Effector CD8-positive, alpha-beta T cell (primary cell): ENCODE measurements around the gene BTBD2.

ENCODE experiments used
- DNase-seq: peaks from one replicate; lab custom pipeline; 2025; lab: John Stamatoyannopoulos, UW
- total RNA-seq, 4 experiments: gene quantifications; one replicate each; lab custom pipeline; 2026; lab: John Stamatoyannopoulos, UW

BTBD2 gene
- total RNA-seq: 36.8 to 64.1 (median 58.4) reads per million in 4 experiments

DNA sequence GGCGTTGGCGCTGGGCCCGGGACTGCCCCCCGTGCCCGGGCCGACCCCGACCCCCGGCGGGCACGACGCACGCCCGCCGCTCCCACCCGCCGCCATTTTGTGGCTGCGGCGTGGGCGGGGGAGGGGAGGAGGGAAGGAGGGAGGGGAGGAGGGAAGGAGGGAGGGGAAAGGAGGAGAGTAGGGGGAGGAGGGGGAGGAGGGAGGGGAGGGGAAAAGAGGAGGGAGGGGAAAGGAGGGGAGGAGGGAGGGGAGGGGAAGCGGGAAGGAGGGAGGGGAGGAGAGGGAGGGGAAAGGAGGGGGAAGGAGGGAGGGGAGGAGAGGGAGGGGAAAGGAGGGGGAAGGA lies at the start of gene BTBD2:
Gene BTBD2 (minus strand): TSS at position 107 of the 343 bp plus-strand sequence. CDS start 11 bp downstream, at position 96.
- peak; percentile 27 for DNase-seq

DNA sequence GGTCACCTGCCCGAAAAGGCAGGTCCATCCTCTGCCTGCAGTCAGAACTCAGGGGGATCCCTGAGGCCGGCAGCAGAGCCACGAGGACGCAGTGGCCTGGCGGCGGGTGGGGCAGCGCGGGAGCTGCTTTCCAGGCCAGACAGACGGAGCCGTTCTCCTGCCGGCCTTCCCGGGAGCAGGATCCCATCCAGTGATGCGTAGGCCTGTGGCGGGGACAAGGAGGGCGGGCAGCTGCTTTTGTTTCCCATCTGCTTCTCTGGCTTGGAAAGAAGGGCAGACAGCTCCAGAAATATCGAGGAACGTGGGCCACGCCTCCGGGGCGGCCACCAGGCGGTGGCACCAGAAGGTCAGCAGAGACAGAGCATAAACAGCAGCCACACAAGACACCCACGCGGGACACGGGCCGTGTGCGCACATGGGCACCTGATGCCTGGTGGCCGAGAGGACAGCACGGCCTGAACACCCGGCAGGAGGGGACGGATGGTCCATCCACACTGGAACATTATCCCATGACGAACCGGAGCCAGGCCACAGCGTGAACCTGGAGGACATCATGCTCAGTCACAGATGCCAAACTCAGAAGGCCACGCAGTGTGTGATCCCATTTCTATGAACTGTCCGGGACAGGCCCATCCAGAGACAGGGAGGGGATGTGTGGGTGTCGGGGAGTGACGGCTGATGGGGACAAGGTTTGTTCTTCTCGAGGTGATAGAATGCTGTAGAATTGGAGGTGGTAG lies 49.4 kb upstream of the BTBD2 start:
- no peak for DNase-seq

DNA sequence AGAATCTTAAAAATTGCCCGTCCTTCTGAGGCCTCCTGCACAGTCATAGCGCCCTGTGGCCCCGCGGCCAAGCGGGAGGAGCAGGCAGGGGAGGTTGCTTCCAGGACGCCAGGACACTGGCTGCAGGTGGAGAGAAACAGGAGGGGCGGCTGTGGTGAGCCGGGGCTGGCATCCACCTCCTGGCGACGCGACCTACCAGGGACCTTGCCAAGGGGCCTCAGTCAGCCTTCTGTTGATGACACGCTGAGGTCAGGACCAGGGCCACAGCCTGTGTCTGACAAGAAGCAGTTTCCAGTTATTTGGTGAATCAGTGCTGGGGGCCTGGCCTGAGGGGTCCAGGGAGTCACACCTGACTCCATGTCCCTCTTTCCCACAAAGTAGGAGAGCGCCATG lies 48.9 kb upstream of the BTBD2 start:
- no peak for DNase-seq

DNA sequence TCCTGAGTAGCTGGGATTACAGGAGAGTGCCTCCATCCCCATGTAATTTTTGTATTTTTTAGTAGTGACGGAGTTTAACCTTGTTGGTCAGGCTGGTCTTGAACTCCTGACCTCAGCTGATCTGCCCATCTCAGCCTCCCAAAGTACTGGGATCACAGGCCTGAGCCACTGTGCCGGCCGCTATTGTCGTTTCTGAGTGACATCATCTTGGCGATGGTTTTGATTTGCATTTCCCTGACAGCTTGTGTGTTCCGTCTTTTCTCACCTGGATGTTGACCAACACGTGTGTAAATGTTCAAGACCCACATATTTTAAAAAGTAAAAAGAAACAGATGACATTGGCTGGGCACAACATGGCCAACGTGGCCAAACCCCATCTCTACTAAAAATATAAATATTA lies 48.3 kb upstream of the BTBD2 start:
- DNase-seq: no peak

DNA sequence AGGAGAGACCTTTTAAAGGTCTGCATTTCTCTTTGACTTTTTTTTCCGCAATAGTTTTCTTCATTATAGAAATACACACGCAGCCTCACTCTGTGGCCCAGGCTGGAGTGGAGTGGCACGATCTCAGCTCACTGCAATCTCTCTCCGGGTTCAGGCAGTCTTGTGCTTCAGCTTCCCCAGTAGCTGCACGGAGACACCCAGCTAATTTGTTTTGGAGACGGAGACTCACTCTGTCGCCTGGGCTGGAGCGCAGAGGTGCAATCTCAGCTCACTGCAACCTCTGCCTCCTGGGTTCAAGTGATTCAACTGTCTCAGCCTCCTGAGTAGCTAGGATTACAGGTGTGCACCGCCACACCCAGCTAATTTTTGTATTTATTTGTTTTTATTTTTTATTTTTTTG lies 47.3 kb upstream of the BTBD2 start:
- no peak for DNase-seq

DNA sequence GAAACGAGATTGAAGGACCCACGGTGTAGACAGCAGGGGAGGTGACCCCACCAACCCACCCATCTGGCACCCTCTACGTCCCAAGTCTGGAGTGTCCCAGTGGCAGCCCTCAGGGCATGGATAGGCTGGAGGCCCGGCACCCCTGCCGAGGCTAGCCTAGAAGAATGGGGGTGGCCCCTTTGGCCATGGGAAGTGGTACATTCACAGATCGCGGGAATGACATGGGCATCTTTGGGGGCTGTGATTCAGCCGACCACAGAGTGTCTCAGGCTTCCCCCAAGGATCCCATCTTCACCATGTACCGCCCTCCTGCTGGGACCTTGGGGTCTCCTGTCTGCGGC lies 46.8 kb upstream of the BTBD2 start:
- no peak for DNase-seq

DNA sequence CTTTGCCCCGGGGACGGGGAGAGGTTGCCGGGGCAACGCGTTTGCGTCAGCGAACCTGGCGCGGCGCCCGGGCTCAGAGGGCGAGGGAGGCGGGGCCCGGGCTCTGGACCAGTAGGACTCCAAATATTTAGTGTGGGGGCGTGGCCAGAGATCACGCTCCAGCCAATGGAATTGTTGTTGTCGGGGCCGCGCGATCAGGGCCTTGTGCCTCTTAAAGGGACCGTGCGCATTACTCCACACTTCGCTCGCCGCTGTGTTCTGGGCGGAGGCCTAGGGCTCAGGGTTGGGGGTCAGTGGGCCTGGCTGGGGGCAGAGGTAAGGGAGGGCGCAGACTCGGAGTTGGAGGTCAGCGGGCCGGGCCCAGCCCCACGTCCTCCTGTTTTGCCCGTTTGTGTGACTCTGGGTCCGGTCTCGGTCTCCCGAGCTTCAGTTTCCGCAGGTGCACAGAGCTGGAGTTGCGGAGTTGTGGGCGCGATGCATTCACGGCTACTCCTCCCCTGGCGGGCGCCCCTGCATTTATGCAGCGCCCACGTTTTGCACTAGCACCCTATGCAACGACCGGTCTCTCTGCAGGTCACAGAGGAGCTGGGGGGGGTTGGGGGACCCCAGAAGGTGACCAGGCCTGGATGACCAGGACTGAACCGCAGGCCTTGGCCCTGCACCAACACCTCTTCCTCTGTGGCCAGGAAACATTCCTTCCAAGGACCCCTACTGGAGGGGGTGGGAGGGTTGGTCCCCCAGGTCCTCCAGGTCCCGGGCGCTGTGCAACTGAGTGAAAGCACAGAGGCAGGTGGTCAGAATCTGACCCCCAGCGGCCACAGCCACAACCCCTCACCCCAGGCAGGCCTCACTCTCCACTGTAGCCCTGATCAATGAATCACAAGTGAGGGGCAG lies 46.2 kb upstream of the BTBD2 start:
- DNase-seq: peak; percentile 99

DNA sequence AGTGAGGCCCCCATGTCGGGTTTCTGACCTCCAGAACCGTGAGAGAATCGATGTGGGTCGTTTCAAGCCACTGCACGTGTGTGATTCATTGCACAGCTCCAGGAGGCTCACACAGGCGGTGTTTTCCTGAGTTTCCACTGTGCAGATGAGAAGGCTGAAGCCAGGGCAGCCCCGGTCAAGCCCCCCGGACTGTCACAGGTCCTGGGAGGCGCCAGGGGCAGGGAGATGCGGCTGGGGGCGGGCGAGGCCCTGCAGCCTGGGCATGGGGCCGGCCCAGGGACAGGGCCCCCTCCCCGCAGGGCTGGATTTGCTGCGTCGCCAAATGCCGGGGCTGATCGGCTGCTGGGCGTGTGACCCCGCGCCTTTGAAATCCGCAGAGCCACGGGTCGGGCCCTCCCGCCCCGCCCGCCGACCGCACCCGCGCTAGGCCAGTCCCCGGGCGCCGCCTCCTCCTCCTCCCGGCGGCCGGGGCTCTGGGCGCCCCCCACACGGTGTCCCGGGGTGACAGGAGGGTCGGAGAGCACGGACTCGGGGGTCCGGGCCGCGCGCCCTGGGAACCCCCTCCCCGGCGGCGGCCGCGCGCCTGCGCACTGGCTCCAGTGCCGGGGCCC lies 45.5 kb upstream of the BTBD2 start:
- DNase-seq: no peak

DNA sequence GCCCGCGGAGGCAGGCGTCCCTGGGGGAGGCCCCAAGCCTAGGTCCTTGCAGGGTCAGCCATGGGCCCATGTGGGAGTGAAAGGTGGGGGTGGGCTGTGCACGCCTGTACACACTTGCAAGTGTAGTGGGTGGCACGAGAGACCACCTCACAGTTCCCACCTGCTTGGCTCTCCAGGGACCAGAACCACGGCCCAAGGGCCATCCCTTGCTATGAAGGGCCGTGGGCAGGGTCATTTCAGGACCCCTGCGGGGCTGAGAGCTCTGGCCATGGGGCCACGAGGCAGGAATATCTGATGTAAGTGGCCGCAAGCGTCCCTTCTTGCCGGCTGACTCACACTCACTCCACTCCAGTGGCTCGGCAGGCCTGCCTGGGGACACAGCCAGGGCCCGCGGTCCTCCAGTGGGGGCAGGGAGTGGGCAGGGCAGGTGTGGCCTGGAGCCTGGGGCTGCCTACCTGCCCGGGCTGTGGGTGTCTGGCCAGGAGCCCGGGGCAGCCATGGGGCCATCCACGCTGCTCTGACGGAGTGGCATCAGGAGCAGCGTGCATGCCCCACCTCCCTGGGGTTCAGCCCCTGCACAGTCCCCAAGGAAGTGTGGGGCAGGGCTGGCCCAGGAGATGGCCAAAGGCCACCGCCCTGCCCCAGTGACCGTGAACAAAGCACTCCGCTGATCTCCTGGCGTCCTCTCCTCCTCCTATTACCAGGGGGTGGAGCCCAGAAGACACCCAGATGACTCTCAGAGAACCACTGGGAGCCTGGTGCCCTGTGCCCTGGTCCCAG lies 44.1 kb upstream of the BTBD2 start:
- DNase-seq: no peak

DNA sequence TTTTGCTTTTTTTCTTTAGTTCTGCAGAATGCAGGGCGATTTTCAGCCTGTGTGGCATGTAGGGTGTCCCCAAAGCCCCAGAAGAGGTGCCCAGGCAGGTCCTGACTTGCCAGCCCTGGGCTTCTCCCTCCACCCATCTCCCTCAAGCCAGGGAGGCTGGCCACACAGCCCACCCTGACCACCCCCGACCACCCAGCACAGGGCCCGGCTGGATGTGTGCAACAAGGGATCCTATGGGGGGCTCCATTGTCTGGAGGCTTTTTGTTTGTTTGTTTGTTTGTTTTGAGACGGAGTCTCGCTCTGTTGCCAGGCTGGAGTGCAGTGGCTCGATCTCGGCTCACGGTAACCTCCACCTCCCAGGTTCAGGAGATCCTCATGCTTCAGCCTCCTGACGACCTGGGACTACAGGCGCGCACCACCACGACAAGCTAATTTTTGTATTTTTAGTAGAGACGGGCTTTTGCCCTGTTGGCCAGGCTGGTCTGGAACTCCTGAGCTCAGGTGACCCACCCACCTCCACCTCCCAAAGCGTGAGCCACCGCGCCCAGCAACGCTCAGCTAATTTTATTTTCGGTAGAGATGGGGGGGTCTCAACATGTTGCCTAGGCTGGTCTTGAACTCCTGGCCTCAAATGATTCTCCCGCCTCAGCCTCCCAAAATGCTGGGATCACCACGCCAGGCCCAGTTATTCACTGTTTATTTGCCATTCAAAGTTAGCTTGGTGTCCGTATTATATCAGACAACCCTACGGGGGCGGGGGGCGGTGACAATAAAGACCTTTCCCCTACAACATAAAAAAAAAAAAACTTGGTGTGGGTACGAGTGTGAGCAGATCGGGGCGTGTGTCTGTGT lies 43.3 kb upstream of the BTBD2 start:
- DNase-seq: no peak

DNA sequence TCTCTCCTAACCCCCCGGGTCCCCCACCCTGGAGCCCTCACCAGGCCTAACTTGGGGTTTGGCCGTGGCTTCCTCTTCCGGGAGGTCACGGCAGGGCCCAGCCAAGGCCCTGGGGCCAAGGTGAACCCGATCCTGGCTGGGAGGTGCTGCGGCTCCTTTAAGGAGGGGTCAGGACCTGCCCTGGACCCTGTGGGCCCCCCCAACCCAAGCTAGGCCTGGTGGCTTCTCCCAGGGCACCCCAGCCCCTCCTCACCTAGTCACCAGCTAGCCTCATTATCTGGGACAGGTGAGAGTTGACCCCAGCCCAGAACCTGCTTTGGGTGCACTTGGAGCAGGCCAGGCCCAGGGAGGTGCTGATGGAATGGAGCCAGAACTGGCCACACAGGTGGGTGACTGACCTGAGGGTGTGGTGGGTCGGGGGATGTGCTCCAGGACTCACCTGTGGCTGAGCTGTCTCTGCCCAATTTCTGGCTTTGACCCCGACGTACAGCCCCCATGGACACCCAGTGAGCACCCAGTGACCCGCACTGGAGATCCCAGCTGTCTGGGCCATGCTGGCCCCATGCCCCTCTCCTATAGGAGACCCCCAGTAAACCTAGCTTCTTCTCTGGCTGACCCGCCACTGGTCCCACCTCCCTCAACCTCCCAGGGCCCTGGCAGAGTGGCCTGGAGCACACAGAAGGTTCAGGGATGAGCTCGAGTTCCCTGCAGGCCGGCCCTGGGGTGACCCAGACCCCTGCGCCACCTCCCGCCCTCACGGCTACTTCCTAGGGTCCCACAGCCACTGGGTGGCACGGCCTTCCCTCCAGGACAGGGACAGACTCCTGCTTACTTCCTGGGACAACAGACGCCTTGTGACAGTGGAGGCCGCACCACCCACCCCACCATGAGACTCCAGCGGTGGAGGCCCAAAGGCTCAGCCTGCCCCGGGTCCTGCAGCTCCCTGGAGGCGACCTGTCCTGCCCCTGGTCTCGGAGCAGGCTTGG lies 42.3 kb upstream of the BTBD2 start:
- DNase-seq: no peak

DNA sequence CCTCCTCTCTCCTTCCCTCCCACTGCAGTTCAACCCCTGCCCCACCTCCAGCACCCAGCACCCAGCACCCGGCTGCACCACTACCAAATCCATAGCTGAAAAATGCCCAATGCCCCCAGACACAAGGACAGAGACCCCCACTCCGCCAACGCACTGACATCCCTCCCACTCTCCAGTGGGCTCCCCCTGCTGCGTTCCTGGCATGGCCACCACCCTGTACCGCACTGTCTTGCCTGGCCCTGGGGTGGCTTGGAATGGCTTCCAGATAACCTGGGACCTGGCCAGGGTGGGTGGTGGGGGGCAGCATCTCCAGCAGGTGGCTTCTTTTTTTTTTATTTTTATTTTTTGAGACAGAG lies 41.3 kb upstream of the BTBD2 start:
- DNase-seq: no peak

DNA sequence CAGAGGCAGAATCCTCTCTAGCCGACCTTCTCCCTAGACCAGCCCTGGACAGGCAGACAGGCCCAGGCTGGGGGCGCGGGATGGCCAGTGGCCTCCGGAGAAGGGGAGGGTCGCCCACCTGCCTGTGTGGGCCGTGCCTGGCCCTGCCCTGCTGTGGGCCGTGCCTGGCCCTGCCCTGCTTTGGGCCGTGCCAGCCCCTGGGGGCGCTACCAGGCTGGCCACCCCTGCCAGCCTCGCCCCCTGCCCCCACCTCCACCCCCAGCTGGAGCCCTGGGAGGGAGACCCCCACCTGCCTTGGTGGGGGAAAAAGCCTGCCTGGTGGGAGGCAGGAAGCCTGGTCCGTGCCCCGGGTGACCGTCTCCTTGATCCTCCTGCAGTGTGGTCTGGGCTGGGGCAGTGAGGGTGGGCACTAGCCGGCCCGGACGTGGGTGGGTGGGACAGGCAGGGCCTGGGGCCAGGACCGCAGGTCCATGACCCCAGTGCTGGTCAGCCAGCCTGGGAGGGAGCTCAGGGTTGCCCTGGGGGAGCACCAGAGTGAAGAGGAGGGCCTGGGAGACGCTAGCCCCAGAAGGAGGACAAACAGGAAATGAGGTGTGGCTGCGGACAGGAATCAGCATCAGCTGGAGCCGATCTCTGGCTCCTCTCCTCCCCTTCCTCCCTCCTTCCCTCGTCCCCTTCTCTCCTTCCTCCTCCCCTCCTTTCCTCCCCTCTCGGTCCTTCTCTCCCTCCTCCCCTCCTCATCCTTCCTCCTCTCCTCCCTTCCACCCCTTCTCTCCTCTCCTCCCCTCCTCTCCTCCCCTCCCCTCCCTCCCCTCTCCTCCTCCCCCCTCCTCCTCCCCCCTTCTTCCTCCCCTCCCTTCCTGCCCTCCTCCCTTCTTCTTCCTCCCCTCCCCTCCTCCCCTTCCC lies 40.7 kb upstream of the BTBD2 start:
- DNase-seq: no peak

DNA sequence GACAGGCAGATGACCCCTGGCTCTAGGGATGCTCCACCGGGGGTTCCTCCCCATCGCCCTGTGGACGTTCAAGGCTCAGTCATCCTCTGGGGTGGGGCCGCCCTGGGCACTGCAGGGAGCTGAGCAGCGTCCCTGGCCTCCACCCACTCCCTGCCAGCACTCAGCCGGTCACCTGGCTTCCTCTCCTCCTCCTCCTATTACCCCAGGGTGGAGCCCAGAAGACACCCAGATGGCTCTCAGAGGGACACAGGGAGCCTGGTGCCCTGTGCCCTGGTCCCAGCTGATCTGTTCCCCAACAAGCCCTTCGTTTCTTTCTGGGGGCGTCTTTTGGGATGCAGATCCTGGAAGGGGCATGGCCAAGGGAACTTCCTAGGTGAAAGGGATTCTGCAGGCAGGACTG lies 39.2 kb upstream of the BTBD2 start:
- no peak for DNase-seq

DNA sequence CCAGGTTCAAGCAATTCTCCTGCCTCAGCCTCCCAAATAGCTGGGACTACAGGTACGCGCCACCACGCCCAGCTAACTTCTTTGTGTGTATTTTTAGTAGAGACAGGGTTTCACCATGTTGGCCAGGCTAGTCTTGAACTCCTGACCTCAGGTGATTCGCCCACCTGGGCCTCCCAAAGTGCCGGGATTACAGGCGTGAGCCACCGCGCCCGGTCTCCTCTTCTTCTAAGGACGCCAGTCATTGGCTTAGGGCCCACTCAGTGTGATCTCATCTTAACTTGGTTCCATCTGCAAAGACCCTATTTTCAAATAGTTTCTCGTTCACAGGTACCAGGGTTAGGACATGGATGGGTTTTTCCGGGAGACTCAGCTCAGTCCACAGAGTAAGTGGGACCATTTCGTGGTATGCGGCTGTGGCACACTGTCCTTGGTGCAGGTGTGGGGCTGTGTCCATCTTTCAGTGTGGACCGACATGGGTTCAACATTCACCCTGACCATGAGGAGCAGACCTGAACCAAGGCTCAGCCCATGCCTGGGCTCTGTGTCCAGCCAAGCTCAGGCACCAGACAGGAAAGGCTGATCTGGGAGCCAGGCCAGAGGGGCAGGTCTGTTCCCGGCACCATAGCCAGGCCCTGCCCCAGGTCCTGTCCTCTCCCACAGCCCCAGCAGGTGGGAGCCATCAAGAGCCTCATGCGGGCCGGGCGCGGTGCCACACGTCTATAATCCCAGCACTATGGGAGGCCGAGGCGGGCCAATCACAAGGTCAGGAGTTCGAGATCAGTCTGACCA lies 38.3 kb upstream of the BTBD2 start:
- no peak for DNase-seq

DNA sequence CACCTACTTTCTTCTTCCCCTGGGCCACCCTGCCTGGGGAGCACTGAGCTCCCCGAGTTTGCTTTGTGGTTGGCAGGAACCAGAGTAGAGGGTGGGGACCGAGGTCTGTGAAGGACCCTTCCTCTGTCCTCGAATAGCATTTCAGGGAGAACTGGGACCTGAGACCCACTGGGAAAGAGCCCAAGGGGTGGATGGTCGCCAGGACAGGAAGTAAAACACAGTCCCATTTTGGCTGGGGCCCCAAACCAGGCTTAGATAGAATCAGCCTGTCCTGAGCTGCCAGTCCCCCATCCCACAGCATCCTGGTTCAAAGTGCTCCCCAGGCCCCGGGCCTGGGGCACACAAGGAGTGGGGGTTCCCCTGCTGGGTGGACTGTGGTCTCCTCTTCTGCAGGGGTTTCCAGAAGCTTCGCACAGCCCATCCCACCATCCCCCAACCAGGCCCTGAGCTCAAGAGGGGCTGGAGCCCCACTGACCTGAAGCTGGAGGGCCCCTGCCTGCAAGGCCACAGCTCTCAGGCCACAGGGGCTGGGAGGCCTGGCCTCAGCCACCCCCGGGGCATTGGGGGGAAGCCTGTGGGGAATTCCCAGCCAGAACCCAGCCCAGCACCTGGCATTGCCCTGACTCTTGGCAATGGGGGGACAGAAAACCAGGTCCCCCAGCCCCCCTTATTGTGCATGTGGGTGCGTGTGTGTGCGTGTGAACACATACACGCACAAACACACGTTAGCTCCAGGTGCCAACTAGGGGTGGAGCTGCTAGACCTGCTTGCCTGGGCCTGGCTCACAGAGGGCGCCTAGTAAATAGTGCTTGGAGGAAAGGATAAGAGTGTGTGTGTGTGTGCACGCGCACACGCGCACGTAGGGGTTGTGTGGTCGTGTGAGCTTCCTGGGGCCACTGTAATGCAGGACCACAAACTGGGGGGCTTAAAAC lies 36.5 kb upstream of the BTBD2 start:
- peak; percentile 42 for DNase-seq
